ENCODE results near the gene ATM.
"Not testable (repeated sequence)": the region's sequence is repeated elsewhere in the genome, so short reads cannot be mapped to it uniquely, and the experiment has no call there.

Gene ATM

DNA sequence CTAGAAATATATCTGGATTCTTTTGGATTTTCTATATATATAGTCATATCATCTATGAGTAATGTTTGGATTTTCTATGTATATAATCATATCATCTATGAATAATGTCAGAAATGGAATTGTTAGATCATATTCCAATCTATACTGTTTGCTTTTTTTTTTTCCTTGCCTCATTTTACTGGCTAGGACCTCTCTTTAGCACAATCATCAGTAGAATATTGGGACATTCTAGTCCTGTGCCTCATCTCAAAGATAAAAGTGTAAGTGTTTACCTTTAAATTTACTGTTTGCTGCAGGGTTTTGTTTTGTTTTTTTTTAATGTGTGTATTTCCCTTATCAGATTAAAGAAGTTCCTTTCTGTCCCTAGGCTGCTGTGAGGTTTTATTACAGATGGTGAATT lies 147.4 kb downstream of the ATM start:
- no peak for DNase-seq (ENCODE audit: low read depth in 1 of 2, low spot score in 1 of 2)

DNA sequence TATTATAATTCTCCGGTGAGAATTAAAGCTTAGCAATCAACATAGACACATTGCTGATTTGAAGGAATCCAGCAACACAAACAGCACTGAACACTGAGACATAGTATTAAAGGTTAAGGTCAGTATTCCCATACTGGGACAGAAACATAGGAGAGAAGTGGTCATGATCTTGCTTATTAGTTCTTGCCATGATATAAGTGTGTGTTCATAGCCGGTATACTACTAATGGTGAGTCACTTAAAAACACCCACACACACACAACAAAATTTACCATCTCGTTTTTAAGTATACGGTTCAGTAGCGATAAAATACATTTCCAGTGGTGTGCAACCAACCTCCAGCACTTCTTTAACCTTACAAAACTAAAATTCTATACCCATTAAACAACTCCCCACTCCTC lies 148.1 kb downstream of the ATM start:
- DNase-seq (ENCODE audit: low read depth in 1 of 2, low spot score in 1 of 2) = no peak

DNA sequence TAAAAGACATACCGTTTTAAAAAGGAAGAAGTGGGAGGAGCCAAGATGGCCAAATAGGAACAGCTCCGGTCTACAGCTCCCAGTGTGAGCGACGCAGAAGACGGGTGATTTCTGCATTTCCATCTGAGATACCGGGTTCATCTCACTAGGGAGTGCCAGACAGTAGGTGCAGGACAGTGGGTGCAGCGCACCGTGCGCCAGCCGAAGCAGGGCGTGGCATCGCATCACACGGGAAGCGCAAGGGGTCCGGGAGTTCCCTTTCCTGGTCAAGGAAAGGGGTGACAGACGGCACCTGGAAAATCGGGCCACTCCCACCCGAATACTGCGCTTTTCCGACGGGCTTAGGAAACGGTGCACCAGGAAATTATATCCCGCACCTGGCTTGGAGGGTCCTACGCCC lies 150.6 kb downstream of the ATM start:
- not testable (repeated sequence) for DNase-seq (ENCODE audit: low read depth in 1 of 2, low spot score in 1 of 2)

DNA sequence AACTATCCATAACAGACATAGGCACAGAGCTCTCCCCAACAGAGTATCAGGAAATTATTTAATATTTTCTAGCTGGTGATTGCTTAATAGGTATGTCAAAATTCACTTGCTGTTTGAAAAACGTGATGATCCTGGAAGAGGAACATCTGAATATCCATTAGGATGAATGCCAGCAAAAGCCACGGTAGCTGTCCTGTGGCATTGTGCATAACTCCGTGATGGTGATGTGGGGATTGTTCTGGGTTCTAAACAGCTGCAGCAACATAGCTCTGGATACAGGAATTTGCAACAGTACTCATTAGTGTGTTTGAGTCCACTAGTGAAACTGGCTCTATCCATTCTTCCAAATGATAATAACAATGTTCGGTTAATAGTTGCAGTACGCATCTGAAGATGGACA lies 165.7 kb downstream of the ATM start:
- no peak for DNase-seq (ENCODE audit: low read depth in 1 of 2, low spot score in 1 of 2)

DNA sequence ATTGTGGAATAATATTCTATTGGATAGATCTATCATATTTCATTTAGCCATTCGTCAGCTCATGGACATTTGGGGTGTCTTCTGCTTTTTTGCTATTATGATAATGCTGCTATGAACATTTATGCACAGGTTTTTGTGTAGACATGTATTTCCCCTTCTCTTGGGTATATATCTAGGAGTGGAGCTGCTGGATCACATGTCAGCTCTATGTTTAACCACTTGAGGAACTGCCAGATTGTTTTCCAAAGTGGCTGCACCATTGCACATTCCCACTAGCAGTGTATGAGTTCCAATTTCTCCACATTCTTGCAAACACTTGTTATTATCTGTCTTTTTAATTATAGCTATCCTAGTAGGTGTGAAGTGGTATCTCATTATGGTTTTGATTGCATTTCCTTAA lies 169.5 kb downstream of the ATM start:
- DNase-seq (ENCODE audit: low read depth in 1 of 2, low spot score in 1 of 2) = no peak

DNA sequence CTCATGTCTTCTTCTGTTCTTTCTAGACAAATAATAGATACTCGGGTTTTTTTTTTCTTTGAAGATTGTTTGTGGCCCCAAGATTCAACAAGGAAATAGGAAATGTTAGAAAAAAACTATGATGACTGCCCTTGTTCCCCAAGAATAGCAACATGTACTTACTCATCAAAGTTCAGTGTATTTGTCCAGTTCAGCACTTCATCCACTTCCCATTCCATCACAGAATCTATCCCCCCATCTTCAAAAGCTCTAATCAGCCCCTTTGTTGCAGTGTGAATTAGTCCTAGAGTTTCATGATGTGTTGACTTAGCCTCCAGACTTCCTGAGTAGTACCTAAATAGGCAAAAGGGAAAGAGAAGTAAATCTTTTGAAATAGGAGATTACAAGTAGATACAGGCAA lies 170.2 kb downstream of the ATM start:
- no peak for DNase-seq (ENCODE audit: low read depth in 1 of 2, low spot score in 1 of 2)

DNA sequence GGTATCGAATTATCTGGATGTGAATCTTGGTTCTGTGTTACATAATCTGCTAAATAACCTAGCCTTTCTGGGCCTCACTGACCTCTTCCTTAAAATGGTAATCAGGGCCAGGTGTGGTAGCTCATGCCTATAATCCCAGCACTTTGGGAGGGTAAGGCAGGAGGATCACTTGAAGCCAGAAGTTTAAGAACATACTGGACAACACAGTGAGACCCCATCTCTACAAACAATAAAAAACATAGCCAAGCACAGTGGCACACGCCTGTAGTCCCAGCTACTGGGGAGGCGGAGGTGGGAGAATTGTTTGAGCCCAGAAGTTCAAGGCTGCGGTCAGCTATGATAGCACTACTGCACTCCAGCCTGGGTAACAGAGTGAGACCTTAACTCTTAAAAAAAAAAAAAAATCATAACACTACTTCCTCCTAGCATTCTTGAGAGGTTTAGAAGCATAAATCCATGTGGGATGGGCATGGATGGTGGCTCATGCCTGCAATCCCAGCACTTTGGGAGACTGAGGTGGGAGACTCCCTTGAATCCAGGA lies 171.9 kb downstream of the ATM start:
- DNase-seq (ENCODE audit: low read depth in 1 of 2, low spot score in 1 of 2) = no peak

DNA sequence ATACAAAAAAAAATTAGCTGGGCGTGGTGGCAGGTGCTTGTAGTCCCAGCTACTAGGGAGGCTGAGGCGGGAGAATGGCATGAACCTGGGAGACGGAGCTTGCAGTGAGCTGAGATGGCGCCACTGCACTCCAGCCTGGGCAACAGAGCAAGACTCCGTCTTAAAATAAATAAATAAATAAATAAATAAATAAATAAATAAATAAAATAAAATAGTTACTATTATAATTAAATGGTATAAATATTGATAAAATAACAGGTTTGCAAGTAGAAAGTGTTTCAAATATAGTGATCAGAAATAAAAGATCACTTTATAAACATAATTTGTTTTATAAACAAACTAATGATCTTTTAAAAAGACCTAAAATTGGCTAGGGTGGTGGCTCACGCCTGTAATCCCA lies 173.8 kb downstream of the ATM start:
- not testable (repeated sequence) for DNase-seq (ENCODE audit: low read depth in 1 of 2, low spot score in 1 of 2)

DNA sequence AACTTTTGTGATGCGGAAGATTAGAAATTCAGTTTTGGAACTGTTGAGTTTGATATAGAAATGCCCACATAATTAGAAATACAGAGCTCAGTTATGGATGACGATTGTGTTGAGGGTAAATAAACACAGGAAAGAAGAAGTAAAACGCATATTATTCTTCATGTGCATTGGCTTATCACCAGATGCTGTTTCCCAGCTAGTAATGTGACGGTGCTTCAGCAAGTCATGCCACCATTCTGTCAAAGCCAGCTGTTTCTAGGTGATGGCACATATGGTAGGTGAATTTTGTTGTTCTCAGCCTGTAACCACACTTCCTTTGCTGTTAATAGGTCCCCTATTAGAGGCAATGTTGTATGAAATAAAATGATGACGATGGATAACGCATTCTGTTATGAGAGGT lies 175.6 kb downstream of the ATM start:
- no peak for DNase-seq (ENCODE audit: low read depth in 1 of 2, low spot score in 1 of 2)

DNA sequence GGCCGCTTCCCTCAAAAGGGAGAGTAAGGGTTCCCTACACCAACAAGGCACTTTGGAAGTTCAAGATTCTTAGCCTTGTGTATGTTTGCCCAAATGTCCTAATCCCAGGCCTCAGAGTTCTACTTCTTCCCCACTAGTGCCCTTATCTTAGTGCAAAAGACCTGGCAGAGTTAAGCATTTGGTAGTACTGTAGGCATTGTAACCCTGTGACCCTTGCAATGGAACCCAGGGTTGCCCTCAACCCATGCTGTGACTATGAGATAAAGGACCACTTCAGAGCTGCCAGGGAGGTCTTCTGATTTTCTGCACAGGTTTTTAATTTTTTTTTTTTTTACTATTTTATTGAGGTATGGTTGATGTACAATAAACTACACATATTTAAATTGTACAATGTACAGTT lies 179.4 kb downstream of the ATM start:
- no peak for DNase-seq (ENCODE audit: low read depth in 1 of 2, low spot score in 1 of 2)

DNA sequence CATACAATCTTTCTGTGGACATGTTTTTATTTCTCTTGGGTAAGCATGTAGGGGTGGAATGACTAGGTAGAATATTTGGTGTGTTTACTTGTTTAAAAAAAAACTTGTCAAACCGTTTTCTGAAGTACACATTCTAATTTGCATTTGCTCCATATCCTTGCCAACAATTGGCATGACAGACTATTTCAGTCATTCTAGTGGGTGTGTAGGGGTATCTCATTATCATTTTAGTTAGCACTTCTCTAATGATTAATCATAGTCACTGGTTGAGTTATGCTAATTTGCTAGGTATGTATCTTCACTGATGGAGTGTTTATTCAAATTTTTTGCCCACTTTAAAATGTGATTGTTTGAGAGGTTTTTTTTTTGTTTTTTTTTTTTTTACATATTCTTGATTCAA lies 180.2 kb downstream of the ATM start:
- no peak for DNase-seq (ENCODE audit: low read depth in 1 of 2, low spot score in 1 of 2)

DNA sequence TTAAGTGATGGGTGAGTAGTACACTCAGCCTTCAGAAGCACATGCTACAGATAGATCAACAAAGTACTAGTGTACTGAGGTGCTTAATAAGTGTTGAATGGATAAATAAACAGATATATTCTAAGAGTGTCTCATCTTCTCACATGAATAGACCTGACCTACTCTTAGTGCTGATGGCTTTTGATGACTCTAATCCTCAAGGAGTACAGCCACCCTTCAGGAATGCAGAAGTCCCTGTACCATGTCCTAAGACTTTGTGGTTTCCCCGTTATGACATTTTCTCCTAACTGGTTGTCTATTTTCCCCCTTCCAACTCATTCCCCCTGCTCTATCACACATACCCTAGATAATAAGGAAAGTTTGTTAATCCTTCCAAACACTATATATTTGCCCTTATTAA lies 182.8 kb downstream of the ATM start:
- no peak for DNase-seq (ENCODE audit: low read depth in 1 of 2, low spot score in 1 of 2)

DNA sequence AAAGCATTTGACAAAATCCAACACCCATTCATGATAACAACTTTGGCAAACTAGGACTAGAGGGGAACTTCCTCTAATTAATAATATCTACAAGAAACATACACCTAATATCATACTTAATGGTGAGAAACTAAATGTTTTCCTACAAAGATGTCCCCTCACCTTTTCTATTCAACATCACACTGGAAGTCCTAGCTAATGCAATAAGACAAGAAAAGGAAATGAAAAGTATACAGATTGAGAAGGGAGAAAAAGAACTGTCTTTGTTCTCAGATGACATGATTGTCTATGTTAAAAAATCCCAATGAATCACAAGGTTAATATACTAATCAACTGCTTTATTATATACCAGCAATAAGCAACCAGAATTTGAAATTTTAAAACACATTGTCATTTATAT lies 192.1 kb downstream of the ATM start:
- DNase-seq (ENCODE audit: low read depth in 1 of 2, low spot score in 1 of 2) = no peak

DNA sequence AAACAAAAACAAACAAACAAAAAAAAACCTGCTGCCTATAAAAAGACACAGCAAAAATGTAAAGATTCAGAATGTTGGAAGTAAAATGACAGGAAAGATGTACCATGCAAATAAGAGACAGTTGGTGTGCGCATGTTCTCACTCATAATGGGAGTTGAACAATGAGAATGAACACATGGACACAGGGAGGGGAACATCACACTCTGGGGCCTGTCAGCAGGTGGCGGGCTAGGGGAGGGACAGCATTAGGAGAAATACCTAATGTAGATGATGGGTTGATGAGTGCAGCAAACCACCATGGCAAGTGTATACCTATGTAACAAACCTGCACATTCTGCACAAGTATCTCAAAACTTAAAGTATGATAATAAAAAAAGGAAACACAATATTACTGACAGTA lies 194.7 kb downstream of the ATM start:
- DNase-seq (ENCODE audit: low read depth in 1 of 2, low spot score in 1 of 2) = peak; percentile 2 to 5
